NCI-H524 (cell line): ENCODE measurements around the gene ZNF484.
"Not testable (repeated sequence)": the region's sequence is repeated elsewhere in the genome, so short reads cannot be mapped to it uniquely, and the experiment has no call there.

Source experiments
- DNase-seq, 2 experiments: peaks; one replicate each; lab custom pipeline; 2025; lab: John Stamatoyannopoulos, UW

Gene ZNF484

GRCh38 chr9:92860867-92861266 lies 17.0 kb downstream of the ZNF484 start:
- DNase-seq, result no peak

DNA sequence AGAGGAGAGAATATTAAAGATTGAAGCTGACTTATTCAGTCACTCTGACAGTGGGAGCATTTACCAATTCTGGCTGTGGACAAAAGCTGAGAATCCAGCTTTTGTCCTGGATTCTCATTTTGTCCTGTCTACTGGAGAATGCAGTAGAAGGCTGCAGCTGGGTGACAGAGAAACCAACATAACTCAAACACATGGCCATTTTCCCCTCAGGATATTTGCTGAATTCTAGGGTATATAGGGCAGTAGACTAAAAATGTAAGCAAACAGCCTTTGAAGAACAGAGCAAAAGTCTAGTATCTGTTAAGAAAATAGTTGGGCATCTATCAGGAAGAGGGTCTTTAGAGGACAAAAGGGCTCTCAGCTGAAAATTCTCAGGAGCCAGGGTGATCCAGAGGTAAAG lies 20.6 kb downstream of the ZNF484 start:
- DNase-seq, result no peak

- no peak for DNase-seq
These were observed 24.1 kb downstream of the ZNF484 start for GRCh38 chr9:92853716-92854115.

GRCh38 chr9:92850898-92851297 lies 26.9 kb downstream of the ZNF484 start:
- DNase-seq, result peak in 1 of 2 experiments; percentile 67

GRCh38 chr9:92848740-92849139 lies 29.1 kb downstream of the ZNF484 start:
- not testable (repeated sequence) for DNase-seq

DNA sequence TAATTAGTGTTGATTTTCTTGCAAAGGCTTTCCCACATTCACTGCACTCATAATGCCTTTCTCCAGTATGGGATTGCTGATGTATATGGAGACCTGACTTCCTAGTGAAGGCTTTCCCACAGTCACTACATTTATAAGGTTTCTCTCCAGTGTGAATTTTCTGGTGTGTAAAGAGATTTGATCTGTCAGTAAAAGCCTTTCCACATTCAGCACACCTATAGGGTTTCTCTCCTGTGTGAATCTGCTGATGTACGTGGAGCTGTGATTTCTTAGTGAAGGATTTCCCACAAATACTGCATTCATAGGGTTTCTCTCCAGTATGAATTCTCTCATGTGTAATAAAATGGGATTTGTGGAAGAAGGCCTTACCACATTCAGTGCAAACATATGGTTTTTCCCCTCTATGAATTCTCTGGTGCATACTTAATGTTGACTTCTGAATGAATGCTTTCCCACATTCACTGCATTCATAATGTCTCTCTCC lies 31.1 kb downstream of the ZNF484 start:
- DNase-seq, result no peak

GRCh38 chr9:92838411-92838810 lies 39.4 kb downstream of the ZNF484 start:
- not testable (repeated sequence) for DNase-seq

DNA sequence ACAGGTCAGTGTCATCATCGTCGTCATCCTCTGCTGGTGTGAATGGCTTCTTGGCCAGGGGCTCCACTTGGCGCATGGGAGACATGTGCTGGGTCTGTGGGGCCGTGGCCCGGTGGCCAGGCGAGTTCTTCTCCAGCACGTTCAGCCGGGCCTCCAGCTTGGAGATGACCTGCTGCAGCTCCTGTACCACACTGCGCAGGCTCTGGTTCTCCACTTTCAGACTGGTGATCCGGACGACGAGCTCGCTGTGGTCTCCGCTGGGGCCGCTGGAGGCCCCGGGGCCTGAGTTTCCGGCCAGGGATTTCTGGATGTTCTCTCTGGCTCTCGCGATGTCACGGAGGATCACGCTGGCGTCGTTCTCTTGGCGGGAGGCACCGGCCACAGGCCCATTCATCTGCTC lies 40.6 kb downstream of the ZNF484 start:
- DNase-seq, result no peak

- DNase-seq, result peak in 1 of 2 experiments; percentile 39
These were observed 48.4 kb downstream of the ZNF484 start for GRCh38 chr9:92829420-92829819.

DNA sequence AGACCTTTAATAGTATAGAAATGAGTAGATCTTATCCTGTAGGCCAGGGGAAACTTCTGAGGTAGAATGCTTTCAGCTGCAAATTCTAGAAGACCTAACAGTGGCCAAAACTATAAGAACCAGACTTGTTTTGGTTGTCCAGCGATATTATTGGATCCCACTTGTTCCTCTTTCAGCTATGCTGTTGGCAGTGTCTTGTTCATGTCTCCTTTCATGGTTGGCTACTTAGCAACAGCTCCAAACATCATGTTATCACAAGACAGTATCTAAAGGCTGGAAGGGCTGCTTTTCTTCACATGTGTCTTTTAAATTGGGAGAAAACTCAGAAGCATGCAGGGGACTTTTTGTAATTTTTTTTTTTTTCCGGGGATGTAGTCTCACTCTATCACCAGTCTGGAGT lies 52.8 kb downstream of the ZNF484 start:
- DNase-seq, result not testable (repeated sequence)

- DNase-seq, result no peak
These were observed 56.9 kb downstream of the ZNF484 start for GRCh38 chr9:92820964-92821363.

GRCh38 chr9:92819898-92820297 lies 57.9 kb downstream of the ZNF484 start:
- not testable (repeated sequence) for DNase-seq

DNA sequence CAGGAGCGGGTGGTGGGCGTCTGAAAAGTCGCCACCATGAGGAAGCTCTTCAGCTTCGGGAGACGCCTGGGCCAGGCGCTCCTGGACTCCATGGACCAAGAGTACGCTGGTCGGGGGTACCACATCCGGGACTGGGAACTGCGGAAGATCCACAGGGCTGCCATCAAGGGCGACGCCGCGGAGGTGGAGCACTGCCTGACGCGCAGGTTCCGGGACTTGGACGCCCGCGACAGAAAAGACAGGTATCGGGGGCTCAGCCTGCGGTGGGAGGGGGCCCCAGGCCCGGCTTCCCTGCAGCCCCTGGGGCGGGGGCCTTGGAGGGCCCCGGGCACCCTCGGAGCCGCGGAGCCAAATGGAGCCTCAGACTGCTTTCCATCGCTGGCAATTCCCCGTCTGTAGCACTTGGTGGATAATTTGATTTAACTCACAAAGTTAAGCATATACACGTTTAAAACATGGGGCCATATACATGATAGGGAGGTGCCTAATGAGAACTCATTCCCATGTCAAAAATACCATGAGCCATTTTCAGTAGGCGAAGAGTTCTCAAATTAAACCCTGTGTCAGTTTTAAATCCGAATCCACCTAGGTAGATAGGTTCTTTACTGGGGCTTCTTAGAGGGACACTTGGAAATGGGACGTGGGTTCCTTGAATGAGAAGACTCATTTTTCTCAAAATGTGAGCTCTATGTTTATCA lies 68.1 kb downstream of the ZNF484 start:
- DNase-seq, result peak in 1 of 2 experiments; percentile 52

- peak; percentile 82 to 87 for DNase-seq
These were observed 68.9 kb downstream of the ZNF484 start for GRCh38 chr9:92808726-92809451.

- peak in 1 of 2 experiments; percentile 60 for DNase-seq
These were observed 69.8 kb downstream of the ZNF484 start for GRCh38 chr9:92807757-92808725.

DNA sequence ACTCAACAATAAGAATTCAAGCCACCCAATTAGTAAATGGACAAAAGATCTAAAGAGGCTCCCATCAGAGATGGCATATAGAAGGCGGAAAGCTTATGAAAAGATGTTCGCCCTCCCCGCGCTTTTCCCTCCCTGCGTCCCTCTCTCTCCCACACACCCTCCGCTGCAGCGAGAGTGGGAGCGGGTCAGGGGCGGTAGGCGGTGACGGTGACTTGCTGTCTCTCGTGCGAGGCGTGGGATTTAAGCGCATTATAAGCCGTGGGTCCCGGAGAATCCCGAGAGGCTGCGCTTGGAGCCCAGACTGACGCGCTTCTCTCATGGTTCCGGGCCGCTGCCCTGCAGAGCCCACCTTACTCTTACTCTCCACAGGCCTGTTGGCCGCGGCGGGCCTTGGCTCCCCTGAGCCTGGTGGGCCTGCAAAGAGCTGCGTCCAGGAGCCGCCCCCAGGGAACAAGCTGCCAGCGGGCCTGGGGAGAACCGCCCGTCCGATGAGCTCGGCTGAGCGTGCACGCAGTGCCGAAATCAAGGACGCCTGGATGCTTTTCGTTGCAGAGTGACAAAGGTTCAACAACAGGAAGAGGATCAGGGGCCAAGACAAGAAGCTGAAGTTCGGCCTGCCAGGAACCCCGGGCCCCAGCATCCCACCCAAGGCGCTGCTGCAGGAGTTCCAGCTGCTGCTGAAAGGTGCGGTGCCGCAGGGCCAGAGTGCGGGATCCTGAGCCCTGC lies 70.6 kb downstream of the ZNF484 start:
- DNase-seq, result peak in 1 of 2 experiments; percentile 32

- DNase-seq, result no peak
These were observed 73.1 kb downstream of the ZNF484 start for GRCh38 chr9:92804727-92805126.

DNA sequence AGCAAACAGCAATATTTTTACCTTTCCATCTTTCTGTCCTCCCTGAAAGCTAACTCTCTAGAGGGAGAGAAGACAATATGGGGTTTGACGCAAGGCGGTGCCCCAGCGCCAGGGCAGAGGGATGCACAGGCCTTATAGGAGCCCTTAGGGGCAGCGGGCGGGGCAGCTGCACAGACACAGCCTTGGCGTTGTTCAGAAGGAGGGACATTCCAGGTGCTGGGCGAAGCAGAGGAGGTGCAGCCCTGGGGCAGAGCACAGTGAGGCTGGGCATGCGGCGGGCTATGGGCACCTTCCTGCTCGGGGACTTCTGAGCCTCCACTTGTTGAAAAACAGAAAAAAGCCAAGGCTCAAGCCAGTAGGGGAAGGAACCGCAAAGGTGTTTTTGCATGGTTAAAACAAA lies 79.5 kb downstream of the ZNF484 start:
- DNase-seq, result no peak

DNA sequence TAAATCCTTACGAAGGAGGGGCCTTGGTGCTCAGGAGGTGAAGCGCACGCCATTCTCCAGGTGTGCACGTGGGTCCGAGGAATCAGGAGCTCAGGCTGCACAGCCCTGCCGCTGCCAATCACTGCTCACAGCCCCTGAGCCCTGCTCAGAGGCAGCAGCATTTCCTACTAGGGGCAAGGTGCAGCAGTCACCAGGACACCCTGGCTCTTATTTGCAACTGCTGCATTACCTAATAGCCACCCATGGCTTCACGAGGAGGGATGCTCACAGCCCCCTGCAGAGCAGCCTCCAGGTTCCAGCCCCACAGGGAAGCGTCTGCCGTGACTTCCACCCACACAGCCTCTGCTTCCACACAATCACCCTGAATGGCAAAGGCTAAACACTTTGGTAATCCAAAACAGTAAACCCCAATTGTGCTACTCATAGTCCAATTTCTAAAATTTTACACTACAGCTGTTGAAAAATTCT lies 81.5 kb downstream of the ZNF484 start:
- not testable (repeated sequence) for DNase-seq

DNA sequence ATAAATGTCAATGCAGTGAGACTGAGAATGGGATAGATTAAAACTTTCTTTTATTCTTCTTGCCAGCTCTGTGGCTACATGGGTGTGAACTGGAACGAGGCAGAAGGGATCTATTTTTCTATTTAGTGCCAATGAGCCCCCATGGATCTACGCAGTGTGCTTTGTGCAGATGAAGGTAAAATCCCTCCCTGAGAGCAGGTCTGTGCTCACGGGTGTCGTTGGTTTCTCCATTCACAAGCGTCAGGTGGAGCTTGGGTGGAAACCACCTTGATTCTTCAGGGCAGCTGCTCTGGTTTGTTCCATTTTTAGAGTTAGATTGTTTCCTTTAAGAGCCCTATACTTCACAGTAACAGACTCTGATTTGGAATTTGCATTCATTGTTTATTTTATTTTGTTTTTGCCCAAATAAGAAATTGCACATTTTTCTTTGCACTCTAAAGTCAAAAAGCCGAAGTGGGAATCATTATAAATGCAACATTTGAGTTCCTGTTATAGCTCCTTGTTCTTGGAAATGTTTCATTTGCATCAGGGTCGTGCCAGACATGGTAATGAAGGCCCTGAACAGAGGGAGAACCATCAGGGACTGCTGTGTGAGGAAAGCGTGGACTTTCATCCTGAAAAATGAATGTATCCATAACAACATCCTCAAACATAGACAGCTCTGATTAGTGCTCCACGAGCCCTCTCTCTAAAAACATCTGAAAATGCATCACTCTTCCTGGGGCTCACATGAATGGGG lies 82.1 kb downstream of the ZNF484 start:
- no peak for DNase-seq
